HTR-8/SVneo (cell line): ENCODE data around the gene AVL9.
A peak's percentile ranks its signal among the peaks of the same experiment; 100 is the strongest.
"Not testable (repeated sequence)": the region's sequence is repeated elsewhere in the genome, so short reads cannot be mapped to it uniquely, and the experiment has no call there.

Experiments used
- DNase-seq: peaks from one replicate; pipeline ENCODE4 v3.0.0; 2011; ENCODE audit warnings: low spot score, mixed read lengths; ENCODE audit not compliant: insufficient read length
- FAIRE-seq: peaks from 2 replicates; lab custom pipeline; 2011; peaks lifted over from hg19 to GRCh38; lab: Jason Lieb, UNC

AVL9 gene

GRCh38 chr7:32490127-32490796 lies 5.0 kb upstream of the AVL9 start, which contains the start of gene LSM5:
LSM5 (minus strand) TSS chr7:32490380; CDS start chr7:32490365, 15 bp downstream.
- peak; percentile 80 for DNase-seq
- peak; percentile 88 for FAIRE-seq

GRCh38 chr7:32494946-32495297 lies 367 bp upstream of the AVL9 start:
- DNase-seq = no peak
- no peak for FAIRE-seq

GRCh38 chr7:32496052-32496813 lies 944 bp downstream of the AVL9 start:
- DNase-seq = no peak
- FAIRE-seq = no peak

GRCh38 chr7:32499755-32500154 lies 4.5 kb downstream of the AVL9 start:
- DNase-seq, FAIRE-seq: not testable (repeated sequence)

- DNase-seq, FAIRE-seq: not testable (repeated sequence)
Observed at GRCh38 chr7:32500216-32500615, 4.9 kb downstream of the AVL9 start.

GRCh38 chr7:32500922-32501341 lies 5.6 kb downstream of the AVL9 start:
- no peak for FAIRE-seq
- no peak for DNase-seq

GRCh38 chr7:32501522-32501921 lies 6.2 kb downstream of the AVL9 start:
- FAIRE-seq = no peak
- DNase-seq = no peak

- DNase-seq (no peak), FAIRE-seq (no peak)
Observed at GRCh38 chr7:32502728-32503127, 7.4 kb downstream of the AVL9 start.

GRCh38 chr7:32506266-32507054 lies 11.2 kb downstream of the AVL9 start:
- peak; percentile 33 for FAIRE-seq
- peak; percentile 81 for DNase-seq

GRCh38 chr7:32507414-32507813 lies 12.1 kb downstream of the AVL9 start:
- DNase-seq = no peak
- no peak for FAIRE-seq

- FAIRE-seq = no peak
Observed at GRCh38 chr7:32511791-32512190, 16.5 kb downstream of the AVL9 start.

GRCh38 chr7:32513210-32513609 lies 17.9 kb downstream of the AVL9 start:
- DNase-seq = no peak
- FAIRE-seq = no peak

More at GRCh38 chr7:32511791-32512190, 16.5 kb downstream of the AVL9 start:
- DNase-seq = no peak

- FAIRE-seq = no peak
- no peak for DNase-seq
Observed at GRCh38 chr7:32515890-32516550, 20.7 kb downstream of the AVL9 start.

GRCh38 chr7:32516551-32517100 lies 21.3 kb downstream of the AVL9 start:
- DNase-seq = no peak

GRCh38 chr7:32518534-32519140 lies 23.3 kb downstream of the AVL9 start:
- DNase-seq (no peak), FAIRE-seq (no peak)

More at GRCh38 chr7:32516551-32517100, 21.3 kb downstream of the AVL9 start:
- no peak for FAIRE-seq

GRCh38 chr7:32519763-32520162 lies 24.5 kb downstream of the AVL9 start:
- no peak for DNase-seq
- FAIRE-seq = no peak

- no peak for FAIRE-seq
- no peak for DNase-seq
Observed at GRCh38 chr7:32522746-32523530, 27.6 kb downstream of the AVL9 start.

- DNase-seq (no peak), FAIRE-seq (no peak)
Observed at GRCh38 chr7:32524631-32525030, 29.3 kb downstream of the AVL9 start.

- FAIRE-seq (no peak), DNase-seq (no peak)
Observed at GRCh38 chr7:32525839-32526238, 30.6 kb downstream of the AVL9 start.
